HG03139 (cell line): ENCODE data around the gene ALDH8A1.

Experiments used
- ATAC-seq: cut with Tn5 transposase; IDR thresholded peaks from one replicate; pipeline ENCODE4 v1.9.1; 2021; ENCODE audit not compliant: unreplicated experiment

ALDH8A1 gene

GRCh38 chr6:134951494-134952263, 1.8 kb upstream of the ALDH8A1 start:
- no peak for ATAC-seq

DNA sequence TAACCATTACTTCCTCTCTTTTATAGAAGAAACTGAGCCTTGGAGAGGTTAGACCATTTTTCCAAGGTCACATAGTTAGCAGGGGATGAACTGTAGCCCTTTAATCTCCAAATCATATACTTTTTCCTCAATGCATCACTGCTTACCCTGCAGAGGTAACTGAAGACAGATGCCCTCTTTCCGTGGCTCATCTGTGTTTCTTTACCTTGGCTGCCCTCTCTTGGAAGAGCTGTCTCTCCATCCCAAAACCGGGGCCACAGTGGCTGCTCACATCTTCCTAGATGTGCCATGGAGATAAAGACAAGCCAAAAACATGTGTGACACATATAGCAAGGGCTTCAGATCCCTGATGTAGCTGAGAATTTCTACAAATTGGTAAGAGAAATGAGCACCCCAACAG, 581 bp upstream of the ALDH8A1 start:
- ATAC-seq: no peak

- no peak for ATAC-seq
Measured at GRCh38 chr6:134948691-134949090, 1.2 kb downstream of the ALDH8A1 start.

GRCh38 chr6:134948142-134948541, 1.8 kb downstream of the ALDH8A1 start:
- ATAC-seq: no peak

GRCh38 chr6:134945045-134945444, 4.9 kb downstream of the ALDH8A1 start:
- no peak for ATAC-seq

DNA sequence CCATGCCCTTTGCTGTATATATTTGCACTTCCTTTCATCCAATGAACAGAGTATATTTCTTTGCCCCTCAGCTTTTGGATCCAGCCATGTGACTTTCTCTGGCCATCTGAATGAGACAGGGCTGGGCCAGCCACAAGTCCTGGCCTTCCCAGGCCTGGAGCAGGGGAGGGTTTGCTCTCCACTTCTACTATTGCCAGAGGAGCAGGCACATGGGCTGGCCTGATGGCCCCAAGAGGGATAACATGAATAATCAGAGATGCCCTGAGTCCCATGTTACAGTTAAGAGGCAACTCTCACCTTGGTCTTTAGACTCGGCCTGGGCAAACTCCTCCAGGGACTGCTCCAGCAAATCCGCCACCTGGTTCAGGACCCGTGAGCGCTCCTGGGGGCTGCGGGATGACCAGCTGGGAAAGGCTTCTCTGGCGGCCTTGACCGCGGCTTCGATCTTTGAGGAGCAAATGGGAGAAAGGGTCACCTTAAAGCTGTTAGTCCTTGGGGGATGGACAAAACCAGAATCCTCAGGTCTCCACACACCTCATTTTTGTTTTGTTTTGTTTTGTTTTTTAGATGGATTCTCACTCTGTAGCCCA, 6.3 kb downstream of the ALDH8A1 start:
- ATAC-seq: no peak

DNA sequence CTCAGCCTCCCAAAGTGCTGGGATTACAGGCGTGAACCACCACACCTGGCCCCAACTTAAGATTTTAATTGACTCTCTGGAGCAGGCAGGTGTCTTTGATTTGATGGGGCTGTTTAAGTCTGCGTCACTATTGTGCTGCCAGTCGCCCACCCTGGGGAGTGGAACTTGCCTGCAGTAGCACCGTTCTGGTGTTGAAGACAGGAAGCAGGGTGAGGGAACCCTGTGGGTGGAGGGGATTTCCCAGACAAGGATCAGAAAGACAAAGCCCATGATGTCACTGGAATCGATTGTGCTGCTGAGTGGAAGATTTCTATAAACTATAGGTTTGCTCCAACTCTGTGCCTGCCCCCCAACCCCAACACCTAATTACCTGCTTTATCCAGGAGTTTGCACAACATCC, 11.0 kb downstream of the ALDH8A1 start:
- ATAC-seq: no peak

DNA sequence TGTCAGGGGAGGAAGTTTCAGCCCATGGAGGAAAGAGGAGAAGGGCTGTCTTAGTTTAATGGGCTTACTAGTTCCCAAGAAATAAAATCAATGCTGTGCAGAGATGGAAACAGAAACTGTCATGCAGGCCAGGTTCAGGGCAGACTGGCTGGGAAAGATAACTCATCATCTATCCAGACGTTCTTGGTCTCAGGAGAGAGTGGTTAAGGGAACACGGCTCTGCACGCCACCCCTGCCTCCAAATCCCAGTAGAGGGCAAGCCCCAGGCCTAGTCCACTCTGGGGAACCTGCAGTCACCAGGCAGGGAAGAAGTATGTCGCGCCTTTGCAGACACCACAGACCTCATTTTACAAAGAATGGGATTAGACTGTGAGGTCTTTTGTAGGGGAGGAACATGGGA, 12.5 kb downstream of the ALDH8A1 start:
- no peak for ATAC-seq

- ATAC-seq: no peak
Measured at GRCh38 chr6:134936931-134937330, 13.0 kb downstream of the ALDH8A1 start.

- no peak for ATAC-seq
Measured at GRCh38 chr6:134936476-134936875, 13.4 kb downstream of the ALDH8A1 start.

DNA sequence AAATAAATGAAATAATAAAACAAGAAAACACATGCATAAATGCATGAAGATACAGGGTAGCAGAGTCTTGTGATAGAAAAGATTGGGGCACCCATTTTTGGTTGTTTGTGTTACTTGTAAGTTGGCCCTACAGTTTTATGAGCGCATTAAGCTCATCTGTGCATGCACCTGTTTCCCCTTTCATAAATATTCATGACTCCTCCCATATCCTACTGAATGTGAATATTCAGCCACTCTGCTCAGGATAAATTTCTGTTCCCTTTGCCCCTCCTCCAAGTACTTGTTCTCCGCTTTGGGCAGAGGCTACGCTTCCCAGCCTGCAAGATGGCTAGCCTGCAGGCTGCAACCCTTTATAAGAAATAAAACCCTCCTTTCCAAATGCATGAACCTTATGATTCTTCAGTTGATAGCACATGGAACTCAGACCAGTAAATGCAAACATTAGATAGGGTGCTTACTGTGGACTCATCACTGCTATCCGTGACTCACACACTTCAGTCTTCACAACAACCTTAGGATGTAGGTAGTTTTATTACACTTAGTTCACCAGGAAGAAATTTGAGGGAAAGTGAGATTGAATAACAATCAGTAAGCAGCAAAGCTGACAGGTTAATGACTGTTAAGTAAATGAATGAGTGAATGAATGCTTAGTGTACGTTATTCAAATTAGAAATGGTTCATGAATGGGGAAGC, 15.0 kb downstream of the ALDH8A1 start:
- ATAC-seq: no peak

DNA sequence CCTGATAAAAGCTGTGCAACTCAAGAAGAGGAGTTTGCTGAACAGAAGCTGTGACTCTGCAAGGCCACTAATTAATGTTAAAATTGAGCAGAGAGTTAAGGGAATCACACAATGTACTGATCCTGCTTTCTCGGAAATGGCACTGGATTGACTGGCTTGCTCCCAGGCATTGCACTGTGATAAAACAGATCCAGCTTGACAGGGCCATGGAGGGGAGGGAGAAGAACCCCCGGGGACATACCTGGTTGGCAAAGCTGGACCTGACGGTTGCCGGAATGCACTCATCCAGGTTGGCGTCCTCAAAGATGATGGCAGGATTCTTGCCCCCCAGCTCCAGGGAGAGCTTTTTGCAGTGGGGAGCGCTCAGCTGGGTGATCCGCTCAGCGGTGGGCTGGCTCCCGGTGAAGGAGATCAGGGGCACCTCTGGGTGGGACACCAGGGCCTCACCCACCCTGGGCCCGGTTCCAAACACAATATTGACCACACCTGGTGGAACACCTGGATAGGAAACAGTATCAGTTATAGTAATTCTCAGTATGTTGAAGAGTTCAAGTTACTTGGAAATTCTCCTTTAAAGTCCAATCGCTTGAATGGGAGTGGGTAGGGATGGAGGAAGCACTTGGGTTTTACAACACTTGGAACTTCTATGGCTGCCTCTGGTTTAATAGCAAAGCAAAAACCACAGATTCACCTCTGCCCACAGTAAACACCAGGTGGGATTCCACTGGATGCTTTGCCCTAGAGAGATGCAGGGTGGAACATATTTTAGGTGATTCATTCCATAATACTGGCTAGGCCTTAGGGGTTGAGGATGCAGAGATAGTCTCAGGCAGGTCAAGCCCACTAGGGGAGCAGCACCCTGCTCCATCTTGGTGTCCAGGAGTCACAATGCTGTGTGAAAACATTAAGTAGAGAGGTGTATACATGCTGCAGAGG, 17.1 kb downstream of the ALDH8A1 start:
- ATAC-seq: no peak

DNA sequence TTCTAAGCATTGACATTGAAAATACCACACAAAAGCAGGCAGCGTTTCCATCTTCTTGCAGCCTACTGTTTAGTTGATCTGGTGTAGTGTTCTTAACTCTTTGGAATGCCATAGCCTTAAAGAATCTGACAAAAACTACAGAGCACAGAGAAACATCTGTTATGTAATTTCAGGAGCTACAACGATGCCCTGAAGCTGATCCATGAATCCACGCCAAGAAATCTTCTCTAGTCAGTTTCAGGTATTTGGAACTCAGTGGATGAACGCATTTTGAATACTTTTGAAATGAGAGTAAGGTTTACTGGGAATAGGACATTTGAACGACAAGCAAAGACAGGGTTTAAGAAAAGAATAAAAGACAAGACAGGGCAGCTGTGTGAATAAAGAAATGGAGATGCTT, 17.8 kb downstream of the ALDH8A1 start:
- ATAC-seq: no peak

DNA sequence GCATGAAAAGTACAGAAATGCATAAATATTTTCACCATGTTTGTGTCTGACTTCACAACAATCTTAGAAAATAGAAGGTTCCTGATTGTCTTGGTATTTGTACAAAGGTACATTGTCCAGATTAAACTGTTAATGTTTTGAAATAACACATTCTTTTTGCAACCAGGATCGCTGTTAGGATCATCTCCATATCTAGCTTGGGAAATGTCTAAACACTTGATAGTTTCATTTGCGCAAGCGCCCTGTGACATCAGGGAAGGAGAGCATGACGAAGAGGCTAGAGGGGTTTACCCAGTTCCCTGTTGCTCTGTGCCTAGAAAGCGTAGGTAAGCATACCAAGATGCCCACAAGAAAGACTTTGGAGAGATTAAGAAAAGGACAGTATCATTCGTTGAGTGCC, 19.4 kb downstream of the ALDH8A1 start:
- no peak for ATAC-seq

DNA sequence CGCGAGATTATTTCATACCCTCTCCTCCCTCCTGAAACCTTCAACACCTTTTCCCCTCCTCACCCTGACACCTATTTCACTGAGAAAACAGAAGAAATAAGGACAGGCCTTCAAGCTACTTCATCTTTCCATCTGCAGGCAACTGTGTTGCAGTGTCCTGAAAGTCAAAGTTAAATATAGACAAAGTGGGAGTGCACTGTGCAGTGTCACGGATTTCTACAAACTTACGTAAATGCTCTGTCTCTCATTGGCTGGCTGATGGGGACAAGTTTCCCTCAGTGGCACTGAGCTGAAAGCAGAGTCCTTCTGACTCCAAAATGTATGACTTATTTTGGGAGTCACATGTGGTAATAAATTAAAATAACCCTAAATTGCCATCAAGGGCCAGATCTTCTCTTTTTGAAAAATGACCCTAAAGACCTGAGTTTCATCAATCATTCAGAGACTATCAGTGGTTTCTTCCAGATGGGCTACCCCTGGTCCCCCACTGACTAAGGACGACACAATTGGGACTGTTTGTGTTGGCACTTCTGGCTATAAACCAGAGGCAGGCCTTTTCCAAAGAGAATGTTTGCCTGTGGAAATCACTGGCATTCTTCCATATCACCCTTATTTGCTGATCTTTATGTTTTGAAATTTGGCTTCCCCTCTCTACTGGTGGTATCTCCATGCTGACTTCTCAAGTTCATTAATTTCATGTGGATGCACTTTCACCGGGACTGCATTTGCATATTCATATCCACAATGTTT, 21.6 kb downstream of the ALDH8A1 start:
- no peak for ATAC-seq

DNA sequence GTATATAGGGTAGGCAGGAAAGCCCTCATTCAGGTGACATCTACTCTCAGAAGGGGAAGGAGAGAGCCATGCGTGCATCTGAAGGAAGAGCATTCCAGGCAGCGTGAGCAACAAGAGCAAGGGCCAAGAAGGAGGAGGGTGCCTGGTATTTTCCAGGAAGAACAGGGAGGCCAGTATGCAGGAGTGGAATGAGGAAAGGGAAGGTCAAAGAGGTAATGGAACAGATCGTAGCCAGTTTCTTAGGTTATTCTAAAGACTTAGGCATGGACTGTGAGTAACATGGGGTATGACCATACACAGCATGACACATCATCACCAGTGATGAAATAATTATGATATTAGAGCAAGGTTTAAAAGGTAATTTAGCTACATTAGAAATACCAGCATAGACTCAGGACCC, 24.1 kb downstream of the ALDH8A1 start:
- ATAC-seq: no peak

GRCh38 chr6:134921721-134922261, 28.1 kb downstream of the ALDH8A1 start:
- ATAC-seq: no peak

GRCh38 chr6:134921276-134921675, 28.6 kb downstream of the ALDH8A1 start:
- ATAC-seq: no peak

DNA sequence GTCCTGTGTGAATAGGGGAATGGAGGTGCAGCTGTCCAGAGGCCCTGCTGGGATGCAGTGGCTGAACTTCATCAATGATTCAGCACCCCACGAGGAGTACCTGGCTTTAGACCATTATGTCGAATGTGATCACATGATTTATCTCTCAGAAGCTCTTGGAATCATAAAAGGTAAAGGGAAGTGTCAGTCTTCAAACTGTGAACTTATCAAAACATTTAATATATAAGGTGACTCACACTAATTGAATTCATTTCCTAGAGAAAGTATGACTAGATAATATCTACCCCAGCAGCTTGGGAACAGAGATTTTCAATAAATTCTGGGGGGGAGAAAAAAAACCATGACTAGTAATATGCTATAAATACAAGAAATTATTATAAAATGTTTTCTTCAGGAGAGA, 29.5 kb downstream of the ALDH8A1 start:
- ATAC-seq: no peak

GRCh38 chr6:134918418-134918961, 31.4 kb downstream of the ALDH8A1 start:
- no peak for ATAC-seq
